ENCODE measurements around the gene OSBPL9. TPM values are rescaled to one million over a fixed set of nuclear protein-coding genes. Genes with fewer than 3 reads are reported as not detected.

OSBPL9 gene
- total and polyA plus RNA-seq, 9 of the 15 experiments (the other 6 are each of a cell fraction or from before 2014, with no cell fraction given) = 43.9 to 217 (median 170) TPM

DNA sequence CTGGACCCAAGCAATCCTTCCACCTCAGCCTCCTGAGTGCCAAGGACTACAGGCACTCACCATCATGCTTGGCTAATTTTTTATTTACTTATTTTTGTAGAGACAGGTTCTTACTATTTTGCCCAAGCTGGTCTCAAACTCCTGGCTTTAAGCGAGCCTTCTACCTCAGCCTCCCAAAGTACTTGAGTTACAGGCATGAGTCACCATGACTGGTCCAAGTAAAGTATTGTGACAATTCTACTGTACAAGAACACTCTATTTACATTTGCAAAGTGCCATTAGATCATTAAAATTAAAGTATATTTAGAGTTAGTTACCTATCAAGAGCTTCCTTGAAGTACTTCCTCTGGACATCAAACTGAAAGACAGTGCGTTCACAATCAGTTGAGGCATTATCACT lies 216.8 kb downstream of the OSBPL9 start (continued):
- no peak for TF ChIP-seq FOXP1 (CRISPR knock-in tag; IDR thresholded peaks at IDR 0.05)
- no peak for TF ChIP-seq ZNF140 (CRISPR knock-in tag; IDR thresholded peaks at IDR 0.05)
- no peak for TF ChIP-seq ZNF408 (CRISPR knock-in tag; IDR thresholded peaks at IDR 0.05; ENCODE audit: low read depth)
- TF ChIP-seq TCF7L2 (IDR thresholded peaks at IDR 0.05; ENCODE audit: low read depth, low read length) = no peak

DNA sequence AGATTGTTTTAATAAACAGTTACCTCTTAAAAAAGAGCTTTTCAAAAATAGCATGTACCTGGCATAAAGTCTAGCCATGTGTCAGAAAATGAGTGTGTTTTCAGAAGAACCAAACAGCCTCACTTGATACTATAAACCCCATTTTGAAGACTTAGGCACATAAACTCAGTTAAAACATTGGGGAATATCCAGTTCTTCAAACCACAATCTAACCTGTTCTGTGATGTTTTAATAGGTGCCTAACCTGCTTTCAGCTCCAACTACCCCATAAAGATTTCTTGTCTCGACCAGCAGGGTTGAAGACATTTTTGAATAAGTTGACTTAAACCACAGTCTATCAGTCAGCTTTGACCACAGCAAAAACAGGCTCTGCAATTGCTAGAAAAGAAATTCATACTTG lies 220.4 kb downstream of the OSBPL9 start:
- H3K36me3 ChIP-seq (ENCODE audit: control insufficient read depth, insufficient read depth, low read length) = peaks cover 86% of the 10 kb centered on the region
- H3K4me2 ChIP-seq (ENCODE audit: insufficient read depth, low read length) = no peak overlapping the region
- no peaks in the 10 kb centered on the region for H3K9me3 ChIP-seq (replicated peaks; ENCODE audit: control insufficient read depth, insufficient read depth, low read depth, low read length)
- H3K4me3 ChIP-seq = no peak overlapping the region
- BruUV-seq (replicated peaks) = no TSS peak
- peaks cover 40% of the 10 kb centered on the region for H3K79me2 ChIP-seq (ENCODE audit: control insufficient read depth, insufficient read depth, low read length)
- in situ Hi-C loops (cut with MboI) = no loop called here
- POLR2A ChIA-PET = interaction anchor here (0.7 to 1.5 kb wide), 3 partner anchors 9 to 32 kb away, joined by 3 to 8 read pairs (median 3); no protein-coding TSS in a partner anchor
- no peaks in the 10 kb centered on the region for H3K27me3 ChIP-seq (ENCODE audit: control insufficient read depth in 2 of 2, insufficient read depth in 2 of 2, low read length in 2 of 2)
- CTCF ChIA-PET (ENCODE audit: low intra/inter-chr PET ratio) = no interaction called here
- no peak overlapping the region for H3K27ac ChIP-seq (ENCODE audit: extremely low read depth, low read depth, low read length)
- no peaks in the 10 kb centered on the region for H4K20me1 ChIP-seq (replicated peaks; ENCODE audit: control insufficient read depth, insufficient read depth, low read length)
- no peaks in the 10 kb centered on the region for H3K9me1 ChIP-seq (ENCODE audit: control insufficient read depth, insufficient read depth, low read length)
- WGBS (ENCODE audit: insufficient coverage, low coverage, missing lambda C conversion rate) = 86% methylated on average over 1 of the region's 1 CpG
- DNase-seq (ENCODE audit: extremely low read depth in 1 of 4, low spot score in 3 of 4) = no peak
- peak; percentile 11 for FAIRE-seq
- intact Hi-C loops (cut with micrococcal nuclease) = no loop called here
- ATAC-seq = no peak
- H3K9ac ChIP-seq (ENCODE audit: insufficient read depth in 1 of 2, low read depth in 2 of 2, low read length in 2 of 2) = no peak overlapping the region
- H3K4me1 ChIP-seq (replicated peaks in 1 of 2; ENCODE audit: control insufficient read depth in 2 of 2, insufficient read depth in 2 of 2, low read length in 2 of 2) = no peaks in the 10 kb centered on the region
- no peak overlapping the region for H2AFZ ChIP-seq (ENCODE audit: low read depth, low read length)
- TF ChIP-seq ZBTB34 (CRISPR knock-in tag; IDR thresholded peaks at IDR 0.05) = no peak
- no peak for TF ChIP-seq RNF2 (IDR thresholded peaks at IDR 0.05)
- no peak for TF ChIP-seq ZNF785 (CRISPR knock-in tag; IDR thresholded peaks at IDR 0.05)
- no peak for TF ChIP-seq SIN3B (IDR thresholded peaks at IDR 0.05; ENCODE audit: low read depth)
- no peak for TF ChIP-seq ZFP1 (CRISPR knock-in tag; IDR thresholded peaks at IDR 0.05)
- no peak for TF ChIP-seq ZBTB49 (CRISPR knock-in tag; IDR thresholded peaks at IDR 0.05; ENCODE audit: borderline replicate concordance)
- no peak for TF ChIP-seq AFF4 (CRISPR knock-in tag; IDR thresholded peaks at IDR 0.05)
- no peak for TF ChIP-seq L3MBTL2 (IDR thresholded peaks at IDR 0.05)
- no peak for TF ChIP-seq OTX1 (CRISPR knock-in tag; IDR thresholded peaks at IDR 0.05)
- no peak for TF ChIP-seq RUNX1 (IDR thresholded peaks at IDR 0.05; ENCODE audit: low read depth)
- TF ChIP-seq HDAC1 (IDR thresholded peaks at IDR 0.05) = no peak
- no peak for TF ChIP-seq ZKSCAN1 (IDR thresholded peaks at IDR 0.05; ENCODE audit: low read depth, low read length)
- TF ChIP-seq PPARD (CRISPR knock-in tag; IDR thresholded peaks at IDR 0.05) = no peak
